ENCODE data around the gene KCNIP2. TPM values are rescaled to one million over a fixed set of nuclear protein-coding genes. Genes with fewer than 3 reads are reported as not detected.

Gene KCNIP2
- total RNA-seq, 4 donors from 2014 or later: 3.5 to 11.6 (median 5.5) TPM

DNA sequence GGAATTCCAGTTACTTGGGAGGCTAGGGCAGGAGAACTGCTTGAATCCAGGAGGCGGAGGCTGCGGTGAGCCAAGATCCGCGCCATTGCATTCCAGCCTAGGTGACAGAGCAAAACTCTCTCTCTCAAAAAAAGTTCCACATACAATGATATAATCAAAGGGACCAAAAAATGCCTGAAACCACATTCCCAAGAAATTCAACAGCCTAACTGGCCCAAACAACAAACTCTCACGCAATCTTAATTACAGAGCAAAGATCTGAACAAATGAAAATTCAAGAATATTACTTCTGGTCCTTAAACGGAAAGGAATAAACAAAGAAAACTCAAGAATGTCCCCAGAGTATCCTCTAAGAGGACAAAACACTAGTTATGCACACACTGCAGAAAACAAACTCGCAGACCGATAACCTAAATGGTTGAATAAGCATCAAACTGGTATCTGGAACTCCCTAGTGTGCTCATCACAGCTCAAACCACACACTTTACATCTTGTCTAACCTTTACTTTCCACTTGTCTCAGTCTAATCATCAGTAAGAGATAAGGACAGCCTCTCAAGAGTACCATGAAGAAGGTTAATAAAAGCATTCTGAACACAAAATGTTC is 29.0 kb downstream of the KCNIP2 start:
- no peaks in the 10 kb centered on the region for H3K9me3 ChIP-seq
- peaks cover 0 to 35% (median 0%) of the 10 kb centered on the region in 3 donors for H3K36me3 ChIP-seq
- DNase-seq: no peak
- peak overlapping the region in 1 of 4 donors; percentile 95 for H3K27ac ChIP-seq
- TF ChIP-seq, protein P1, sequence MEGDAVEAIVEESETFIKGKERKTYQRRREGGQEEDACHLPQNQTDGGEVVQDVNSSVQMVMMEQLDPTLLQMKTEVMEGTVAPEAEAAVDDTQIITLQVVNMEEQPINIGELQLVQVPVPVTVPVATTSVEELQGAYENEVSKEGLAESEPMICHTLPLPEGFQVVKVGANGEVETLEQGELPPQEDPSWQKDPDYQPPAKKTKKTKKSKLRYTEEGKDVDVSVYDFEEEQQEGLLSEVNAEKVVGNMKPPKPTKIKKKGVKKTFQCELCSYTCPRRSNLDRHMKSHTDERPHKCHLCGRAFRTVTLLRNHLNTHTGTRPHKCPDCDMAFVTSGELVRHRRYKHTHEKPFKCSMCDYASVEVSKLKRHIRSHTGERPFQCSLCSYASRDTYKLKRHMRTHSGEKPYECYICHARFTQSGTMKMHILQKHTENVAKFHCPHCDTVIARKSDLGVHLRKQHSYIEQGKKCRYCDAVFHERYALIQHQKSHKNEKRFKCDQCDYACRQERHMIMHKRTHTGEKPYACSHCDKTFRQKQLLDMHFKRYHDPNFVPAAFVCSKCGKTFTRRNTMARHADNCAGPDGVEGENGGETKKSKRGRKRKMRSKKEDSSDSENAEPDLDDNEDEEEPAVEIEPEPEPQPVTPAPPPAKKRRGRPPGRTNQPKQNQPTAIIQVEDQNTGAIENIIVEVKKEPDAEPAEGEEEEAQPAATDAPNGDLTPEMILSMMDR (IDR thresholded peaks at IDR 0.05): no peak
- TF ChIP-seq POLR2A (IDR thresholded peaks at IDR 0.05): no peak
- peak overlapping the region; percentile 79 to 100 (median 95) for H3K4me3 ChIP-seq
- H3K27me3 ChIP-seq: no peaks in the 10 kb centered on the region
- H3K4me1 ChIP-seq: peaks cover 0 to 26% (median 9%) of the 10 kb centered on the region in 4 donors

DNA sequence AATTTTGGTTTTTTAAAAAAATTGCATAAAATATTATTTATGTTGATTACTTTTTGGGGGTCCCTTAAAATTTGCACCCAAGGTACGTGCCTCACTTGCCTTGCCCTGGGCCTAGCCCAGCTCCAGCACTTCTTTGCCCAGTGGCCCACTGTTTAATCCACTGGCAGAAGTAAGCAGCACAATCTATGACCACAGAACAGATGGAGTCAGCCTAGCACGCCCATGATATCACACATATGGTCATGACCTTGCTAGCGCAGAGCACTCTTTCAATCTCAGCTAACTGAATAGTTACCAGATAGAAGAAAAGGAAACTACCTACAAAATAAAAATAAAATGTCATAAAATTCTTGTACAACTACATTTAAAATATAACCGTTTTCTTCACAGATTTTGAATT is 31.0 kb downstream of the KCNIP2 start:
- no peak overlapping the region for H3K27ac ChIP-seq
- H3K4me1 ChIP-seq: peaks cover 0 to 18% (median 5%) of the 10 kb centered on the region in 4 donors
- no peaks in the 10 kb centered on the region for H3K9me3 ChIP-seq
- peaks cover 0 to 53% (median 0%) of the 10 kb centered on the region in 3 donors for H3K36me3 ChIP-seq
- no peak overlapping the region for H3K4me3 ChIP-seq
- H3K27me3 ChIP-seq: no peaks in the 10 kb centered on the region
- DNase-seq: no peak
- TF ChIP-seq POLR2A (IDR thresholded peaks at IDR 0.05): no peak
- TF ChIP-seq, protein P1 (IDR thresholded peaks at IDR 0.05): no peak

DNA sequence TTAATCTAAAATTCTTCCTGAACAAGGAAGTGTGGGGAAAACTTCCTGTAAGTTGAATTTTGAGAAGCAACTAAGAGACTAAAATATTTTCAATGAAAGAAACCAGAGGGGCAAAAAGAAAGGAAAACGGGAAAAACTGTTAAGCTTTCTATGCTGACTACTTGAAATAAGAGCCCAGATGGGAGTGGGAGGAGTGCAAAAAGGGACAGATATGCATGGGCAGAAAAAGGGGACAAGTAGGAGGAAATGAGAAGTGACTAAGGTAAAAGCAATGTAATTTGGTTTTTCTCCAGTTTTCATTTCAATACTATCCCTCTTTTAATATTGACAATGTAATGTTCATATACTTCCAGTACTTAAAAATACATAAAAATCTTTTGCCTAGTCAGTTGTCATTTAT is 36.4 kb downstream of the KCNIP2 start:
- peaks cover 0 to 98% (median 0%) of the 10 kb centered on the region in 3 donors for H3K36me3 ChIP-seq
- no peaks in the 10 kb centered on the region for H3K4me1 ChIP-seq
- H3K27me3 ChIP-seq: no peaks in the 10 kb centered on the region
- no peaks in the 10 kb centered on the region for H3K9me3 ChIP-seq
- TF ChIP-seq, protein P1 (IDR thresholded peaks at IDR 0.05): no peak
- no peak for TF ChIP-seq POLR2A (IDR thresholded peaks at IDR 0.05)
- no peak for DNase-seq
- H3K4me3 ChIP-seq: no peak overlapping the region
- H3K27ac ChIP-seq: no peak overlapping the region

DNA sequence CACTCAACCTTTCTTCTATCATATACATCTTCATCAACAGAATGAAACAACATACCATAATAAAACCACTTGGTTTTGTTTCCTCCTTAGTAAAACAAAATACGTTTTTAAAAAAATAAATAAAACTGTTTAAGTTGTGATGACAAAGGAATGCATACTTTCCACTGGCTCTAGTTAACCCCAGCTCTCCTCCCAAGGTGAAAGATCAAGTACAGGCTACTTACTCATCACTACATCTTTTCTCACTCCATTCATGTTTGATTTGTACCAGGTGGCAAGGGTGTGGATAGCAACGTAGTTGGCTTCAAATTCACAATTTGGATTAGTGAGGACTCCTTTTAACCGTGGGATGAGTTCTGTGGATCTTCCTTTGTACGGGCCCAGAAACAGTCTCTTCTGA is 40.1 kb downstream of the KCNIP2 start:
- no peak overlapping the region for H3K4me3 ChIP-seq
- H3K27me3 ChIP-seq: no peaks in the 10 kb centered on the region
- TF ChIP-seq POLR2A (IDR thresholded peaks at IDR 0.05): no peak
- TF ChIP-seq, protein P1 (IDR thresholded peaks at IDR 0.05): no peak
- H3K36me3 ChIP-seq: peaks cover 0 to 98% (median 2%) of the 10 kb centered on the region in 3 donors
- no peak overlapping the region for H3K27ac ChIP-seq
- H3K9me3 ChIP-seq: no peaks in the 10 kb centered on the region
- no peaks in the 10 kb centered on the region for H3K4me1 ChIP-seq
- DNase-seq: no peak

DNA sequence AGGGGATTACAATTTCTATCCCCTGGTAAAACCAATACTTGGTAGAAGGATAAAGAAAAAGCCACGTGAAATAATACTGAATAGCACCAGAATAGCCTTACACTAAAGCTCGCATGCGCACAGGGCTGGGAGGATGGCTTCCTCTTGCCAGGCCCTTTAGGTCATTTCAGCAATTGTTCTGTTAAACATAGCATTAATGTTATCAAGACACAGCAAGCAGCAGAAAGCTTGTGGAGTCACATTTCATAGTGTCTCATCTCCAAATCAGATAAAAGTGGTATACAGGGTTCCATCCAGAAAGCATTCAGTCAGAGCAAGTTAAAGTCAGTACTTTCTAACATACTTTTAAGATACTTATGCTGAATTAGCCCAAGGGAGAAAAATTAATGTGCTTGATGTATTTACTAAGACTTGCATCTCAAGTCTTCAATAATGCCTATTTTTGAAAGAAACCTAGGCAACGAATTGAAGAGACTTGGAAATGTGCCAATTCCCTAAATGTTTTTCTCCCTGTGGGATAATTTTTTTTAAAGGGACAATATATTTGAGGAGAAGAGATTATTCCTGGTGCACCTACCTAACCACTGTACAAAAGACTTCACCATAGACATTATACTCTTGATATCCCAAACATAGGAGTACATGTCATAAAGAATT is 46.1 kb downstream of the KCNIP2 start:
- Histone ChIP-seq H3K36me3 (peaks cover 0 to 100% (median 2%) of the 10 kb centered on the region in 3 donors), H3K4me3 (no peak overlapping the region), H3K9me3 (no peaks in the 10 kb centered on the region), H3K4me1 (peaks cover 0 to 4% (median 0%) of the 10 kb centered on the region in 4 donors), H3K27ac (no peak overlapping the region), H3K27me3 (no peaks in the 10 kb centered on the region)
- TF ChIP-seq POLR2A (IDR thresholded peaks at IDR 0.05): no peak
- TF ChIP-seq, protein P1 (IDR thresholded peaks at IDR 0.05): no peak
- DNase-seq: no peak

Measured in Peyer's patch (tissue), 4 donors.